Upper lobe of right lung (tissue), 1 donor: ENCODE results near the gene CDC34. TPM values are rescaled to one million over a fixed set of nuclear protein-coding genes. Genes with fewer than 3 reads are reported as not detected.
A peak's percentile ranks its signal among the peaks of the same experiment; 100 is the strongest.

Source experiments
- ATAC-seq: fragments of 200-7000 bp; cut with Tn5 transposase; one replicate; pipeline ENCODE4 v1.9.1; 2020; ENCODE audit warnings: mild to moderate bottlenecking, moderate library complexity
- DNase-seq: peaks from one replicate; pipeline ENCODE4 v3.0.0-alpha.2; 2020
- H3K27ac ChIP-seq: fragments of 200-600 bp; one replicate; pipeline ENCODE4 v1.8.0; 2022
- H3K27me3 ChIP-seq: fragments of 200-600 bp; one replicate; pipeline ENCODE4 v1.8.0; 2022; ENCODE audit warnings: mild to moderate bottlenecking
- H3K36me3 ChIP-seq: fragments of 200-600 bp; one replicate; pipeline ENCODE4 v1.8.0; 2022
- H3K4me1 ChIP-seq: fragments of 200-600 bp; one replicate; pipeline ENCODE4 v1.8.0; 2022
- H3K4me3 ChIP-seq: fragments of 200-600 bp; one replicate; pipeline ENCODE4 v1.8.0; 2022; ENCODE audit warnings: mild to moderate bottlenecking
- H3K9me3 ChIP-seq: fragments of 200-600 bp; one replicate; pipeline ENCODE4 v1.8.0; 2022
- CTCF ChIP-seq: fragments of 200-600 bp; IDR thresholded peaks from one replicate; pipeline ENCODE4 v1.8.0; 2022; ENCODE audit warnings: antibody characterized with exemption
- intact Hi-C: fragments of 100-400 bp; cut with DNase I; formaldehyde crosslinking; loops from one replicate; pipeline ENCODE4 v1.11.0; 2022
- total RNA-seq: library from RNA; stranded (reverse); fragmentation: NEBNext Ultra II Directional; extraction: Animal tissue kit (Norgen Biotek cat#: 25700); gene quantifications from one replicate; pipeline ENCODE4 v1.2.1, GENCODE V29; 2021
- donor health status: DM: no; HTN: yes; CAD: no; lungs with severe emphysema.

Gene CDC34
- total RNA-seq, 1 donor from 2014 or later = 40.9 TPM

- Histone ChIP-seq H3K27me3 (peaks cover 51% of the 10 kb centered on the region), H3K9me3 (no peaks in the 10 kb centered on the region), H3K27ac (no peak overlapping the region), H3K4me3 (no peak overlapping the region), H3K4me1 (peaks cover 8% of the 10 kb centered on the region), H3K36me3 (no peaks in the 10 kb centered on the region)
- ATAC-seq (peak; percentile 40), DNase-seq (peak; percentile 69)
- TF ChIP-seq CTCF = no peak
- intact Hi-C loops = no loop called here
Observed at GRCh38 chr19:591099-591958, 59.8 kb downstream of the CDC34 start.

Other genes starting within 250 kb of the CDC34 start
- 5.7 TPM for gene PLPP2, start 240.4 kb upstream of the CDC34 start, total RNA-seq
- 43.1 TPM for gene MIER2, start 187.0 kb upstream of the CDC34 start, total RNA-seq
- 2.6 TPM for gene C2CD4C, start 122.6 kb upstream of the CDC34 start, total RNA-seq
- gene SHC2, start 70.7 kb upstream of the CDC34 start, total RNA-seq = 37.8 TPM
- 1.2 TPM for gene MADCAM1, start 35.3 kb upstream of the CDC34 start, total RNA-seq
- 19.9 TPM for gene TPGS1, start 24.3 kb upstream of the CDC34 start, total RNA-seq
- gene GZMM, start 12.3 kb downstream of the CDC34 start, total RNA-seq = 2.9 TPM
- gene BSG, start 40.8 kb downstream of the CDC34 start, total RNA-seq = 359 TPM
- 0.52 TPM for gene HCN2, start 58.1 kb downstream of the CDC34 start, total RNA-seq
- 36.0 TPM for gene POLRMT, start 101.8 kb downstream of the CDC34 start, total RNA-seq
- 0.52 TPM for gene FGF22, start 108.1 kb downstream of the CDC34 start, total RNA-seq
- gene RNF126, start 131.5 kb downstream of the CDC34 start, total RNA-seq = 32.9 TPM
- gene FSTL3, start 144.6 kb downstream of the CDC34 start, total RNA-seq = 114 TPM
- not detected for gene PRSS57, start 163.7 kb downstream of the CDC34 start, total RNA-seq
- 56.9 TPM for gene PALM, start 177.2 kb downstream of the CDC34 start, total RNA-seq
- 15.9 TPM for gene MISP, start 219.4 kb downstream of the CDC34 start, total RNA-seq